Stomach smooth muscle (tissue), 2 donors: ENCODE results near the gene ERG.
A peak's percentile ranks its signal among the peaks of the same experiment; 100 is the strongest.

Source experiments
- H3K27ac ChIP-seq: one replicate; pipeline ENCODE4 v1.7.0; 2013; ENCODE audit warnings: mild to moderate bottlenecking, low read length, inconsistent platforms
- H3K27me3 ChIP-seq, 2 donors: one replicate each; pipeline ENCODE4 v1.7.0; 2013; ENCODE audit warnings: low read length in 2 of 2; ENCODE audit not compliant: insufficient read depth in 2 of 2, control insufficient read depth in 1 of 2
- H3K36me3 ChIP-seq, 2 donors: one replicate each; pipeline ENCODE4 v1.7.0; 2013; ENCODE audit warnings: low read length in 2 of 2; ENCODE audit not compliant: control insufficient read depth in 2 of 2, insufficient read depth in 2 of 2
- H3K4me1 ChIP-seq: one replicate; pipeline ENCODE4 v1.7.0; 2013; ENCODE audit warnings: low read length; ENCODE audit not compliant: control insufficient read depth, insufficient read depth
- H3K4me3 ChIP-seq, 2 donors: one replicate each; pipeline ENCODE4 v1.7.0; 2013; ENCODE audit warnings: low read length in 2 of 2
- H3K9ac ChIP-seq, 2 donors: one replicate each; pipeline ENCODE4 v1.7.0; 2013; ENCODE audit warnings: low read length in 2 of 2, mild to moderate bottlenecking in 1 of 2
- H3K9me3 ChIP-seq, 2 donors: one replicate each; pipeline ENCODE4 v1.7.0; 2013; ENCODE audit warnings: low read length in 2 of 2; ENCODE audit not compliant: control insufficient read depth in 2 of 2
- donor health status: healthy.
- donor health status: Pancreatic carcinoma.

The ERG gene

GRCh38 chr21:38498057-38498833 is at the start of gene ERG:
TSS of gene ERG (minus strand) at chr21:38498477. CDS start at chr21:38498380, 97 bp downstream.
- Histone ChIP-seq H3K9me3 (no peaks in the 10 kb centered on the region), H3K27me3 (no peaks in the 10 kb centered on the region), H3K4me3 (peak within 1 kb of the TSS in 1 of 2 donors; percentile 47), H3K27ac (peak within 1 kb of the TSS; percentile 56), H3K36me3 (no peaks in the 10 kb centered on the region), H3K9ac (peak within 1 kb of the TSS; percentile 10 to 55), H3K4me1 (no peaks in the 10 kb centered on the region)

GRCh38 chr21:38544661-38545060 is 46.4 kb upstream of the ERG start:
- no peak overlapping the region for H3K4me3 ChIP-seq
- no peaks in the 10 kb centered on the region for H3K36me3 ChIP-seq
- H3K9ac ChIP-seq, result no peak overlapping the region
- H3K27me3 ChIP-seq, result peaks cover 4 to 7% of the 10 kb centered on the region in 2 donors
- H3K9me3 ChIP-seq, result no peaks in the 10 kb centered on the region
- no peaks in the 10 kb centered on the region for H3K4me1 ChIP-seq
- no peak overlapping the region for H3K27ac ChIP-seq

- no peak overlapping the region for H3K4me3 ChIP-seq
- no peaks in the 10 kb centered on the region for H3K4me1 ChIP-seq
- peaks cover 7% of the 10 kb centered on the region in 2 donors for H3K27me3 ChIP-seq
- H3K36me3 ChIP-seq, result no peaks in the 10 kb centered on the region
- H3K27ac ChIP-seq, result no peak overlapping the region
- H3K9ac ChIP-seq, result no peak overlapping the region
- no peaks in the 10 kb centered on the region for H3K9me3 ChIP-seq
Measured at GRCh38 chr21:38542263-38542662, 44.0 kb upstream of the ERG start.

- no peaks in the 10 kb centered on the region for H3K4me1 ChIP-seq
- H3K9me3 ChIP-seq, result no peaks in the 10 kb centered on the region
- no peak overlapping the region for H3K9ac ChIP-seq
- no peak overlapping the region for H3K27ac ChIP-seq
- H3K27me3 ChIP-seq, result peaks cover 3 to 5% of the 10 kb centered on the region in 2 donors
- H3K4me3 ChIP-seq, result no peak overlapping the region
- no peaks in the 10 kb centered on the region for H3K36me3 ChIP-seq
Measured at GRCh38 chr21:38538353-38538752, 40.1 kb upstream of the ERG start.

- Histone ChIP-seq H3K27me3 (peaks cover 3% of the 10 kb centered on the region in 2 donors), H3K9me3 (no peaks in the 10 kb centered on the region), H3K9ac (no peak overlapping the region), H3K4me1 (no peaks in the 10 kb centered on the region), H3K4me3 (no peak overlapping the region), H3K27ac (no peak overlapping the region), H3K36me3 (no peaks in the 10 kb centered on the region)
Measured at GRCh38 chr21:38534591-38534990, 36.3 kb upstream of the ERG start.

- Histone ChIP-seq H3K4me1 (no peaks in the 10 kb centered on the region), H3K9ac (no peak overlapping the region), H3K9me3 (no peaks in the 10 kb centered on the region), H3K27me3 (peaks cover 0 to 3% of the 10 kb centered on the region in 2 donors), H3K27ac (no peak overlapping the region), H3K4me3 (no peak overlapping the region), H3K36me3 (no peaks in the 10 kb centered on the region)
Measured at GRCh38 chr21:38533887-38534286, 35.6 kb upstream of the ERG start.

- peaks cover 0 to 4% of the 10 kb centered on the region in 2 donors for H3K27me3 ChIP-seq
- H3K4me3 ChIP-seq, result no peak overlapping the region
- H3K9me3 ChIP-seq, result no peaks in the 10 kb centered on the region
- no peaks in the 10 kb centered on the region for H3K36me3 ChIP-seq
- no peaks in the 10 kb centered on the region for H3K4me1 ChIP-seq
- no peak overlapping the region for H3K27ac ChIP-seq
- no peak overlapping the region for H3K9ac ChIP-seq
Measured at GRCh38 chr21:38531591-38531990, 33.3 kb upstream of the ERG start.

GRCh38 chr21:38531039-38531541 is 32.8 kb upstream of the ERG start:
- H3K9ac ChIP-seq, result no peak overlapping the region
- H3K4me1 ChIP-seq, result no peaks in the 10 kb centered on the region
- H3K36me3 ChIP-seq, result no peaks in the 10 kb centered on the region
- H3K27me3 ChIP-seq, result peaks cover 0 to 2% of the 10 kb centered on the region in 2 donors
- H3K9me3 ChIP-seq, result no peaks in the 10 kb centered on the region
- H3K4me3 ChIP-seq, result no peak overlapping the region
- no peak overlapping the region for H3K27ac ChIP-seq

GRCh38 chr21:38527737-38528136 is 29.5 kb upstream of the ERG start:
- Histone ChIP-seq H3K36me3 (no peaks in the 10 kb centered on the region), H3K4me1 (no peaks in the 10 kb centered on the region), H3K27me3 (peaks cover 0 to 2% of the 10 kb centered on the region in 2 donors), H3K27ac (no peak overlapping the region), H3K4me3 (no peak overlapping the region), H3K9ac (no peak overlapping the region), H3K9me3 (no peaks in the 10 kb centered on the region)

GRCh38 chr21:38525454-38525853 is 27.2 kb upstream of the ERG start:
- Histone ChIP-seq H3K4me3 (no peak overlapping the region), H3K36me3 (no peaks in the 10 kb centered on the region), H3K9ac (no peak overlapping the region), H3K27me3 (peaks cover 0 to 2% of the 10 kb centered on the region in 2 donors), H3K27ac (no peak overlapping the region), H3K4me1 (no peaks in the 10 kb centered on the region), H3K9me3 (no peaks in the 10 kb centered on the region)
